ENCODE results near the gene TRIM15.
"Not testable (repeated sequence)": the region's sequence is repeated elsewhere in the genome, so short reads cannot be mapped to it uniquely, and the experiment has no call there.

The TRIM15 gene

DNA sequence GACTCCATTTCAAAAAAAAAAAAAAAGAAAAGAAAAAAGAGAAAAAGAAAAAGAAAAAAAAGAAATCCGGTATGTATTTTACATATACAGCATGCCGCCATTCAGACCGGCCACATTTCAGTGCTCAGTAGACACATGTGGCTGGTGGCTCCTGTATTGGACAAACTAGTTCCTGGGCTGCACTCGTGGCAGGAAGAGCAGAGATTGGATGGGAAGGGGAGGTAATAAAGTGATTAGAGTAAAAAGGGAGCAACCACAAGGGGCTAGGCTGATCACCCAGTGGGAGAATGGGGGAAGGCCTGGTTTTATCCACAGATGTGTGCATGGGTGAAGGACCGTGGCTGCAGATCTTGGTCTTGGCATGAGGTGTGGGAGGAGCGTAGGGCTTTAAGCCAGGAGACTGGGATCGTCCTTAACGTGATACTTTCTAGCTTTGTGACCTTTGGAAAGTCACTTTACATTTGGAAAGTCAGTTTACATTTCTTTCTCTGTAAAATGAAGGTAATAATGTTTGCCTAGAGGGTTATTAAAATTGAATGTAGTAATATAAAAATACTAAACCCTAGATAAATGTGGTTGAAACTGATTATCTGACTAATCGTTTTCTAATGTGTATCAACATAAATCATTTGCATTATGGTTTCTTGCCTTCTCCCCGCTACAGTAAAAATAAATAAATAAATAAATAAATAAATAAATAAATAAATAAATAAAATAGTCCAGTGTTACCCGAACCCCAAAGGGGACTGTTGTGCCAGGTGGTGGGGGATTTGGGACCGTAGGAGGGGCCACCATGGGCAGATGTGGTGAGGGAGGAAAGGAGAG, 869 bp upstream of the TRIM15 start:
- DNase-seq (ENCODE audit: low read depth in 2 of 2) = no peak

GRCh38 chr6:30163918-30164654, 740 bp downstream of the TRIM15 start:
- no peak for DNase-seq (ENCODE audit: low read depth in 2 of 2)

DNA sequence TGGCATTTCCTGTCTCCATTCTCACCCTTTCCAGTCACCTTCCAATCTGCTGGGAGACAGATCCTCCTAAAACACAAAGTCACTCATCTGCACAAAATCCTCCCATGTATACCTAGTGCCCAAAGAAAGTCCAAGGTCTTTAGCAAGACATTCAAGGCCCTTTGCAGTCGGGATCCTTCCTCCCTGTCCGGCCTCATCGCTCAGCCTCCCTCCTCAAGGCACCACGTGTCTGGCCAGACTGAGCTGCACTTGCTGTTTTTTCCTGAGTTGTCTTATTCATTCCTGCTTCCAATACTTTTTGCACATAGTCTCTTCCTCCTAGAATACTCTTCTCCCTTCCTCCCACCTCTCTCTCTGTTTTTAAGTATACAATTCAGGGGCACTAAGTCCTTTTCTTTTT, 1.4 kb downstream of the TRIM15 start:
- DNase-seq (ENCODE audit: low read depth in 2 of 2) = no peak

- not testable (repeated sequence) for DNase-seq (ENCODE audit: low read depth in 2 of 2)
Measured at GRCh38 chr6:30165238-30165637, 1.9 kb downstream of the TRIM15 start.

- DNase-seq (ENCODE audit: low read depth in 2 of 2) = no peak
Measured at GRCh38 chr6:30167101-30167500, 3.8 kb downstream of the TRIM15 start.

GRCh38 chr6:30168741-30169140, 5.4 kb downstream of the TRIM15 start:
- no peak for DNase-seq (ENCODE audit: low read depth in 2 of 2)

- no peak for DNase-seq (ENCODE audit: low read depth in 2 of 2)
Measured at GRCh38 chr6:30169658-30170614, 6.6 kb downstream of the TRIM15 start.

- DNase-seq (ENCODE audit: low read depth in 2 of 2) = no peak
Measured at GRCh38 chr6:30171677-30172471, 8.5 kb downstream of the TRIM15 start.

DNA sequence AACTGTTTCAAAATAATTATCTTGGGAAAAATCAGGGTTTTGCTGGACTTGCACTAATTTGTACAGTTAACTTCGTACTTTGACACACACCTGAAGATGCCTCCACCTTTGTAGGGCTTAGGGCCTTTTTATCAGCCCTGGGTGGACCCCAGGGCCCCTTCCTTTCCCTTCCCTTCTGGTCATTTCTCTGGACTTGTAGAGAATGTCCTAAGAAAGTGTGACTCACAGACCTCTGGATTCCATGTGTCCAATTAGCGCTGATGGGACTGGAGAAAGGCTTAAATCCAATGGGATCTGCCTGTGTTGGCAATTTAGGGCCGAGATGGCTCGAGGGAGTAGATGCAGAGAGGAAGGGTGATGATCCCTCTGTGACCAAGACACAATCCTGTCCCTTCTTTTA, 9.3 kb downstream of the TRIM15 start:
- no peak for DNase-seq (ENCODE audit: low read depth in 2 of 2)

GRCh38 chr6:30175765-30176164, 12.4 kb downstream of the TRIM15 start:
- DNase-seq (ENCODE audit: low read depth in 2 of 2) = no peak

GRCh38 chr6:30178837-30179236, 15.5 kb downstream of the TRIM15 start:
- DNase-seq (ENCODE audit: low read depth in 2 of 2) = no peak

DNA sequence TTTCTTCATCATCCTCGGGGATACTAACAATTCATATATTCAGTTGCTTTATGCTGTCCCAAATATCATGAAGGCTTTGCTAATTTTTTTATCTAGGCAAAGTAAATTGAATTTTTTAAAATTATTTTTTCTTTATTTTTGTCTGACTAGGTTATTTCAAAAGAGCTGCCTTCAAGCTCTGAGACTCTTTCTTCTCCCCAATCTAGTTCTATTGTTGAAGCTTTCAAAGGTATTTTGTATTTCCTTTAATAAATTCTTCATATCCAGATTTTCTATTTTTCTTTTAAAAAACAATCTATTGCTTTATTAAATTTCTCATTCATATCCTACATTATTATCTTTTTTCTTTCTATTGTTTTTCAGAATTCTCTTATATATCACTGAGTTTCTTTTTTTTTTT, 16.8 kb downstream of the TRIM15 start:
- DNase-seq (ENCODE audit: low read depth in 2 of 2) = no peak

DNA sequence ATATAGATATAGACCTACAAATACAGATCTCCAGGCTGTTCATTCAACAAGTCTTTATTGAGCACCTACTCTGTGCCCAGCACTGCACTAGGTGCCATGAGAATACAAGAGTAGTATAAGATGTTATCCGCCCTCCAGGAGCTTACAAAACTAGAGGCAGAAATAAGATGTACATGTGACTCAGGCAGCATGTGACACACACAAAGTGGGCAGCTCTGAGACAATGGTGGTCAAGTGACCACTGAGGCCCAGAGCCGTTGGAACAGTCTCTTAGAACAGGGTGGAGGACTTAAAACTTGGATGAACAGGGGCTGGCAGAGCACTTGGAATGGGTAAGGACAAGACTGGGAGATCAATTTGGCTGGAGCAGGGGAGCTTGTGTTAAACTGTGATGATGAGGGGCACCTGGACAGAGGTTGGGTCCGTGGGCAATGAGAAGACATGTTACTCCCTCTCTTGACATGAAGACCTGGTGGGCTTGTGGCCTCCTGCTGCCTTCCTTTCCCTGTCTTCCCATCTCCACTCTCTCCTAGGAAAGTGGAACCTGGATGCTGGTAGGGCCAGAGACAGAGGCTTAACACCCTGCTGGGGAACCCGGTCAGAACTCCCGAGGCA, 21.2 kb downstream of the TRIM15 start:
- DNase-seq (ENCODE audit: low read depth in 2 of 2) = no peak

GRCh38 chr6:30185846-30186484, 22.6 kb downstream of the TRIM15 start:
- DNase-seq (ENCODE audit: low read depth in 2 of 2) = no peak

DNA sequence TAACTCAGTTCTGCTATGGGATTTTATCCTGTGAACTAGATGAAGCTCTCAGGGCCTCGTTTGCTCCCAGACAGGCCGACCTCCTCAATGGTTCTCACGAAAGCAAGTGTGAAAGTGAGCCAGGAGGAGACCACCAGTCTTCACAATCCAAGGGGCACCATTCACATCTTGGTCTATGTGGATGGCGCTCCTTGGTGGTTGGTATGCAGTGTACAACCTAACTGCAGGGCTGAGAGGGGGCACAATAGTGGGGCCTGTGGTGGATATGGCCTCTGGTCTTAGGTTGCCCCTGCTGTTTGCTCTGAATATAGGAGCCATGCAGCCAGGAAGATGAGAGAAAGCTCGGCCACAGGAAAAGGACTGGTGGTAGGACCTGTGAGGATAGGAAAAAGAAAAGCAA, 25.2 kb downstream of the TRIM15 start:
- no peak for DNase-seq (ENCODE audit: low read depth in 2 of 2)

- DNase-seq (ENCODE audit: low read depth in 2 of 2) = no peak
Measured at GRCh38 chr6:30192076-30192475, 28.7 kb downstream of the TRIM15 start.

DNA sequence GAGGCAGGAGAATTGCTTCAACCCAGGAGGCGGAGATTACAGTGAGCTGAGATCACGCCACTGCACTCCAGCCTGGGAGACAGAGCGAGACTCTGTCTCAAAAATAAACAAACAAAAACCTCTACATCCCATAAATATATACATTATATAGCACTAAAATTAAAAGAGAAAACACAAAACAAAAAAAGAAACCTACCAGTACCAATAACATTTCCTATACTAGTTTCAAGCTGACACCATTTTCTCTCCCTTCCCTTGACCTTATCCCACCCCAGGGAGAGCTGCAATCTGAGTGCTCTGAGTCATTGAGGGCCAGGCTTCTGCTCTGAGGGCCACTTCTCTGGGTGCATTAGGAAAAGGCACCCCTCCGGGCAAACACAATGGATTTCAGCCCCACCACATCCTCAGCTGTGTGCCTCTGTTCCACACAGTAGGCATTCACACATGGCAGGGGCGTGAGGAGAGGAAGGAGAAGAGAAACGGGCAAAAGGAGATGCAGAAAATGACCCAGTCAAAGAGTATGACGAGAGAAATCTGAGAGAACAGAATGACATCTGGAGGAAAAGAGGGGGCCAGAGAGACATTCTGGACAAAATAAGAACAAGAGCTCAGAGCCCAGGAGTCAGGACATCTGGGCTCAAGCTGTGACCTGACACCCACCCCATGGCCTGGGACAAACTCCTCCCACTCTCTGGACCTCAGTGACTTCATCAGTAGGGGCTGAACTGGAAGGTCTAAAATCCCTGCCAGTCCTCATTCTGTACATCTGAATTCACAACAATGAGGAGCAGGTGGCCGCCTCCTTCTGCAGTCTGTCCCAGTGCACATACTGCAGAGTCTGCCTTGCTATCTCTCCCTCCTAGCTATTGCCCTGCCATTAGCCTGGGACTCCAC, 31.7 kb downstream of the TRIM15 start:
- no peak for DNase-seq (ENCODE audit: low read depth in 2 of 2)

DNA sequence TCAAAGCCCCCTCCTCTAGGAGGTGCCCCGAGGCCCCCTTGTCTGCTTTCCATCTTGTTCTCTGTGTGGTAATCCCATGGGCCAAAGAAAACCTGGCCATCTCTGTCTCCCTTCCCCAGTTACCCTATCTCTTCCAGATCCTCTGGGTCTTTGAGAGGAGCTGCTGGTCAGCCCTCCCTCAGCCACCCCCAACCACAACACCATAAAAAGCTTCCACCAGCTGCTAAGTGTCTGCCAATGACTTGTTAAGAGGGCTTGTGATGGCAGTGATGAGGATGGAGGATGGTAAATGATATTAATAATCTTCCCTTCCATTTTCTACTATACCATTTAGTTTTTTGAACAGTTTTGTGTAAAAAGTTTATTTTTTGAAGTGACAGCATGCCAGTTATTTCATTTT, 32.6 kb downstream of the TRIM15 start:
- DNase-seq (ENCODE audit: low read depth in 2 of 2) = no peak

GRCh38 chr6:30196376-30196775, 33.0 kb downstream of the TRIM15 start:
- DNase-seq (ENCODE audit: low read depth in 2 of 2) = no peak

Measured in stimulated activated CD4-positive, alpha-beta T cell treated with anti-CD3 and anti-CD28 coated beads, Interleukin-1b, Interleukin-23, amount 100 ng/mL, for 1 hour (primary cell).